Measurements from ENCODE around the gene ARHGAP26. TPM values are rescaled to one million over a fixed set of nuclear protein-coding genes. Genes with fewer than 3 reads are reported as not detected.

The ARHGAP26 gene
- total and polyA plus RNA-seq, 4 donors = 1.8 to 16.7 (median 4.1) TPM

- no peak for TF ChIP-seq HNF4G (IDR thresholded peaks at IDR 0.05)
- TF ChIP-seq ATF3 (IDR thresholded peaks at IDR 0.05) = no peak
- TF ChIP-seq TAF1 (conservative IDR thresholded peaks at IDR 0.05) = no peak
- no peak for TF ChIP-seq GABPA (IDR thresholded peaks at IDR 0.05 in 1 of 2, conservative IDR thresholded peaks at IDR 0.05 in 1 of 2)
- TF ChIP-seq FOXA2 (IDR thresholded peaks at IDR 0.05) = no peak
- no peak for TF ChIP-seq NR2F2 (IDR thresholded peaks at IDR 0.05)
- no peak for TF ChIP-seq RAD21 (IDR thresholded peaks at IDR 0.05)
- TF ChIP-seq CTCF (IDR thresholded peaks at IDR 0.05; ENCODE audit: low read depth, low read length, missing input control) = no peak
- no peak for TF ChIP-seq EGR1 (IDR thresholded peaks at IDR 0.05; ENCODE audit: low read depth in 2 of 2)
- no peak for TF ChIP-seq ZBTB33 (IDR thresholded peaks at IDR 0.05)
- no peak for TF ChIP-seq JUND (IDR thresholded peaks at IDR 0.05)
- no peak for TF ChIP-seq RXRA (IDR thresholded peaks at IDR 0.05)
- TF ChIP-seq REST (IDR thresholded peaks at IDR 0.05) = no peak
- no peak for TF ChIP-seq SP1 (IDR thresholded peaks at IDR 0.05)
- no peak for TF ChIP-seq YY1 (IDR thresholded peaks at IDR 0.05)
- TF ChIP-seq FOXA1 (IDR thresholded peaks at IDR 0.05) = no peak
- no peak for TF ChIP-seq HNF4A (conservative IDR thresholded peaks at IDR 0.05)
- no peak for TF ChIP-seq MAX (IDR thresholded peaks at IDR 0.05)
- DNase-seq (ENCODE audit: low spot score) = no peak
- Histone ChIP-seq H3K4me1 (ENCODE audit: control insufficient read depth in 4 of 4, insufficient read depth in 4 of 4, low read length in 3 of 4) (peaks cover 10 to 20% (median 17%) of the 10 kb centered on the region in 4 donors), H3K36me3 (ENCODE audit: control insufficient read depth in 4 of 4, insufficient read depth in 3 of 4, low read depth in 1 of 4, low read length in 3 of 4) (no peaks in the 10 kb centered on the region), H3K9me3 (ENCODE audit: control insufficient read depth in 4 of 4, low read length in 3 of 4) (no peaks in the 10 kb centered on the region), H3K9ac (ENCODE audit: low read depth in 1 of 2, low read length in 2 of 2) (no peak overlapping the region), H3K27ac (ENCODE audit: low read depth in 1 of 2, low read length in 2 of 2) (no peak overlapping the region), H3K4me3 (ENCODE audit: low read depth in 1 of 3, low read length in 3 of 3) (no peak overlapping the region), H3K27me3 (ENCODE audit: control insufficient read depth in 4 of 4, insufficient read depth in 4 of 4, low read length in 3 of 4) (no peaks in the 10 kb centered on the region)
- WGBS = 92% methylated on average over 3 of the region's 3 CpGs
Measured at GRCh38 chr5:143113461-143113860, 343.3 kb downstream of the ARHGAP26 start.

Data from liver (tissue), 9 donors.